Tibial nerve (tissue), 4 donors: ENCODE measurements around the gene SDF2L1. TPM values are rescaled to one million over a fixed set of nuclear protein-coding genes. Genes with fewer than 3 reads are reported as not detected.

Source experiments
- DNase-seq, 2 donors: peaks; one replicate each; pipeline ENCODE4 v3.0.0-alpha.2; 2019; ENCODE audit warnings: low spot score in 2 of 2
- H3K27ac ChIP-seq, 4 donors: fragments of 200-600 bp; sonication (generic) in 3 of 4; one replicate each; pipeline ENCODE4 v1.5.1; 2017 to 2019; ENCODE audit warnings: mild to moderate bottlenecking in 1 of 4
- H3K27me3 ChIP-seq, 2 donors: fragments of 200-600 bp; sonication (generic) in 1 of 2; one replicate each; pipeline versions ENCODE4 v1.5.1 to v1.6.0; 2017 to 2019
- H3K36me3 ChIP-seq, 3 donors: fragments of 200-600 bp; sonication (generic); one replicate each; pipeline ENCODE4 v1.5.1; 2018 to 2019
- H3K4me1 ChIP-seq, 4 donors: fragments of 200-600 bp; sonication (generic) in 3 of 4; one replicate each; pipeline ENCODE4 v1.5.1; 2017 to 2019
- H3K4me3 ChIP-seq, 4 donors: fragments of 200-600 bp; sonication (generic) in 3 of 4; one replicate each; pipeline ENCODE4 v1.5.1; 2017 to 2019; ENCODE audit warnings: mild to moderate bottlenecking in 1 of 4, moderate library complexity in 1 of 4
- H3K9me3 ChIP-seq, 4 donors: fragments of 200-600 bp; sonication (generic) in 3 of 4; one replicate each; pipeline ENCODE4 v1.5.1; 2017 to 2019
- CTCF ChIP-seq, 5 experiments: fragments of 200-600 bp in 3 of 5; fragments of 450-650 bp in 2 of 5; sonication (generic) in 3 of 5; IDR thresholded peaks; one replicate each; pipeline ENCODE4 v1.5.1; 2016 to 2019; ENCODE audit warnings: antibody characterized with exemption in 5 of 5, mild to moderate bottlenecking in 3 of 5, moderate library complexity in 2 of 5
- EP300 ChIP-seq, 2 donors: sonication (generic); formaldehyde crosslinking; IDR thresholded peaks; one replicate each; pipeline ENCODE4 v1.6.1; 2017; ENCODE audit warnings: antibody characterized with exemption in 2 of 2, mild to moderate bottlenecking in 1 of 2
- POLR2A ChIP-seq, 2 donors: fragments of 450-650 bp; IDR thresholded peaks; one replicate each; pipeline ENCODE4 v1.6.1; 2017; ENCODE audit warnings: antibody characterized with exemption in 2 of 2, mild to moderate bottlenecking in 2 of 2, moderate library complexity in 2 of 2
- WGBS, 2 donors: methylation state at CpG; one replicate each; pipeline ENCODE4 v1.1.5; 2018; 5-methylcytosine and 5-hydroxymethylcytosine counted together
- total RNA-seq, 4 donors: library from RNA; depleted of rRNA; stranded (reverse); fragments of >200 nt; gene quantifications; one replicate each; pipeline ENCODE4 v1.1.0, GENCODE V29; 2016

The SDF2L1 gene
- total RNA-seq, 4 donors from 2014 or later: 11.4 to 62.7 (median 31.5) TPM

GRCh38 chr22:21652547-21653545 is 10.7 kb downstream of the SDF2L1 start:
- WGBS, 2 donors: 12 to 21% methylated on average over 17 to 35 of the region's 40 CpGs
- Histone ChIP-seq H3K36me3 (peaks cover 0 to 12% (median 0%) of the 10 kb centered on the region in 3 donors), H3K4me3 (peak overlapping the region; percentile 41 to 69 (median 54)), H3K4me1 (peaks cover 0 to 30% (median 14%) of the 10 kb centered on the region in 4 donors), H3K9me3 (no peaks in the 10 kb centered on the region), H3K27me3 (peaks cover 0 to 12% of the 10 kb centered on the region in 2 donors), H3K27ac (no peak overlapping the region)
- no peak for DNase-seq
- no peak for TF ChIP-seq POLR2A (IDR thresholded peaks at IDR 0.05)
- TF ChIP-seq EP300 (IDR thresholded peaks at IDR 0.05): no peak
- no peak for TF ChIP-seq CTCF (IDR thresholded peaks at IDR 0.05)

GRCh38 chr22:21657020-21657359 is 14.9 kb downstream of the SDF2L1 start:
- TF ChIP-seq POLR2A (IDR thresholded peaks at IDR 0.05): no peak
- no peak for TF ChIP-seq EP300 (IDR thresholded peaks at IDR 0.05)
- TF ChIP-seq CTCF (IDR thresholded peaks at IDR 0.05): no peak

GRCh38 chr22:21657360-21658032 is 15.4 kb downstream of the SDF2L1 start:
- no peaks in the 10 kb centered on the region for H3K36me3 ChIP-seq
- peak overlapping the region; percentile 33 to 64 (median 40) for H3K4me3 ChIP-seq
- peaks cover 0 to 20% (median 4%) of the 10 kb centered on the region in 4 donors for H3K4me1 ChIP-seq
- 1 to 3% methylated on average over 44 to 58 of the region's 79 CpGs for WGBS, 2 donors
- no peaks in the 10 kb centered on the region for H3K9me3 ChIP-seq
- no peak for DNase-seq
- TF ChIP-seq EP300 (IDR thresholded peaks at IDR 0.05): no peak
- TF ChIP-seq CTCF (IDR thresholded peaks at IDR 0.05): peak in 3 of 5 experiments; percentile 9 to 26 (median 24)
- H3K27me3 ChIP-seq: peaks cover 0 to 18% of the 10 kb centered on the region in 2 donors
- peak overlapping the region in 1 of 4 donors; percentile 1 for H3K27ac ChIP-seq

More at GRCh38 chr22:21657020-21657359, 14.9 kb downstream of the SDF2L1 start:
- H3K9me3 ChIP-seq: no peaks in the 10 kb centered on the region
- H3K4me1 ChIP-seq: peaks cover 0 to 24% (median 5%) of the 10 kb centered on the region in 4 donors
- peak overlapping the region in 1 of 4 donors; percentile 64 for H3K4me3 ChIP-seq
- no peak overlapping the region for H3K27ac ChIP-seq
- WGBS, 2 donors: 27 to 28% methylated on average over 17 of the region's 17 CpGs
- peaks cover 0 to 18% of the 10 kb centered on the region in 2 donors for H3K27me3 ChIP-seq
- no peaks in the 10 kb centered on the region for H3K36me3 ChIP-seq
- DNase-seq: no peak

- TF ChIP-seq CTCF (IDR thresholded peaks at IDR 0.05): no peak
- TF ChIP-seq POLR2A (IDR thresholded peaks at IDR 0.05): no peak
- TF ChIP-seq EP300 (IDR thresholded peaks at IDR 0.05): no peak
- Histone ChIP-seq H3K36me3 (no peaks in the 10 kb centered on the region), H3K4me3 (no peak overlapping the region), H3K9me3 (no peaks in the 10 kb centered on the region), H3K27ac (no peak overlapping the region), H3K4me1 (peaks cover 0 to 15% (median 3%) of the 10 kb centered on the region in 4 donors), H3K27me3 (peaks cover 0 to 18% of the 10 kb centered on the region in 2 donors)
- 76 to 85% methylated on average over 3 to 7 of the region's 7 CpGs for WGBS, 2 donors
- DNase-seq: no peak
Measured at GRCh38 chr22:21659864-21660525, 17.9 kb downstream of the SDF2L1 start.
